ENCODE results near the gene CDC34.

DNA sequence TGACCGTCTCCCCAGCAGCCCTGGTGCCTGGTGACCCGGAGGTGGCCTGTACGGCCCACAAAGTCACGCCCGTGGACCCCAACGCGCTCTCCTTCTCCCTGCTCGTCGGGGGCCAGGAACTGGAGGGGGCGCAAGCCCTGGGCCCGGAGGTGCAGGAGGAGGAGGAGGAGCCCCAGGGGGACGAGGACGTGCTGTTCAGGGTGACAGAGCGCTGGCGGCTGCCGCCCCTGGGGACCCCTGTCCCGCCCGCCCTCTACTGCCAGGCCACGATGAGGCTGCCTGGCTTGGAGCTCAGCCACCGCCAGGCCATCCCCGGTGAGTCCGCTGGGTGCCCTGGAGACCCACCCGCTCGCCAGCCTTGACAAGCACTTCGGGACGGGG is 33.1 kb upstream of the CDC34 start:
- TF ChIP-seq, protein P1, sequence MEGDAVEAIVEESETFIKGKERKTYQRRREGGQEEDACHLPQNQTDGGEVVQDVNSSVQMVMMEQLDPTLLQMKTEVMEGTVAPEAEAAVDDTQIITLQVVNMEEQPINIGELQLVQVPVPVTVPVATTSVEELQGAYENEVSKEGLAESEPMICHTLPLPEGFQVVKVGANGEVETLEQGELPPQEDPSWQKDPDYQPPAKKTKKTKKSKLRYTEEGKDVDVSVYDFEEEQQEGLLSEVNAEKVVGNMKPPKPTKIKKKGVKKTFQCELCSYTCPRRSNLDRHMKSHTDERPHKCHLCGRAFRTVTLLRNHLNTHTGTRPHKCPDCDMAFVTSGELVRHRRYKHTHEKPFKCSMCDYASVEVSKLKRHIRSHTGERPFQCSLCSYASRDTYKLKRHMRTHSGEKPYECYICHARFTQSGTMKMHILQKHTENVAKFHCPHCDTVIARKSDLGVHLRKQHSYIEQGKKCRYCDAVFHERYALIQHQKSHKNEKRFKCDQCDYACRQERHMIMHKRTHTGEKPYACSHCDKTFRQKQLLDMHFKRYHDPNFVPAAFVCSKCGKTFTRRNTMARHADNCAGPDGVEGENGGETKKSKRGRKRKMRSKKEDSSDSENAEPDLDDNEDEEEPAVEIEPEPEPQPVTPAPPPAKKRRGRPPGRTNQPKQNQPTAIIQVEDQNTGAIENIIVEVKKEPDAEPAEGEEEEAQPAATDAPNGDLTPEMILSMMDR (IDR thresholded peaks at IDR 0.05) = no peak
- TF ChIP-seq POLR2AphosphoS5 (IDR thresholded peaks at IDR 0.05) = no peak
